GM18907 (cell line): Measurements from ENCODE around the gene TMEM176A.
A peak's percentile ranks its signal among the peaks of the same experiment; 100 is the strongest.
"Not testable (repeated sequence)": the region's sequence is repeated elsewhere in the genome, so short reads cannot be mapped to it uniquely, and the experiment has no call there.

Source experiments
- ATAC-seq: cut with Tn5 transposase; IDR thresholded peaks from one replicate; pipeline ENCODE4 v1.9.1; 2021; ENCODE audit warnings: mild to moderate bottlenecking, moderate library complexity; ENCODE audit not compliant: unreplicated experiment

Gene TMEM176A, protein sequence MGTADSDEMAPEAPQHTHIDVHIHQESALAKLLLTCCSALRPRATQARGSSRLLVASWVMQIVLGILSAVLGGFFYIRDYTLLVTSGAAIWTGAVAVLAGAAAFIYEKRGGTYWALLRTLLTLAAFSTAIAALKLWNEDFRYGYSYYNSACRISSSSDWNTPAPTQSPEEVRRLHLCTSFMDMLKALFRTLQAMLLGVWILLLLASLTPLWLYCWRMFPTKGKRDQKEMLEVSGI

GRCh38 chr7:150800581-150801241 lies at the start of gene TMEM176A:
TSS of gene TMEM176A (plus strand) at chr7:150800769. CDS start at chr7:150801551, 782 bp downstream.
- no peak for ATAC-seq

DNA sequence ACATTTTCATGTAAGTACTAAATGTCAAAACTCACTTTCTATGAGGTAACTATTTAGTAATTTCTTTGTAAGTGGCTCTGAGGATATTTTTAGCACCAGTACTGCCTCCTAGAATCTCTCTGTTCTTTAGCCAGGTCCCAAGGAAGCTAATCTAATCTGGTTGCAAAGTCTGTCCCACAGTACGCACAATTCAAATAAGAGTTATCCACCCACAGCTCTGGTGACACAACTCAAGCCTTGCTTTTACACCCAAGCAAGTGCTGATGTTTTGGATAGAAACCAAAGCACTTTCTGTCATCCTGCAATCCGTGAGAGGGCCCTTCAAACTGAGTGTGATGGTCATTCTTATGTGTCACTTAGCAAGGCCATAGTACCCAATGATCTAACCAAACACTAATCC lies 48.9 kb upstream of the TMEM176A start:
- no peak for ATAC-seq

GRCh38 chr7:150753239-150753638 lies 47.3 kb upstream of the TMEM176A start:
- no peak for ATAC-seq

- peak; percentile 48 for ATAC-seq
Measured at GRCh38 chr7:150753826-150754603, 46.6 kb upstream of the TMEM176A start.

- ATAC-seq: no peak
Measured at GRCh38 chr7:150754951-150755350, 45.6 kb upstream of the TMEM176A start.

GRCh38 chr7:150755473-150756099 lies 45.0 kb upstream of the TMEM176A start:
- no peak for ATAC-seq

DNA sequence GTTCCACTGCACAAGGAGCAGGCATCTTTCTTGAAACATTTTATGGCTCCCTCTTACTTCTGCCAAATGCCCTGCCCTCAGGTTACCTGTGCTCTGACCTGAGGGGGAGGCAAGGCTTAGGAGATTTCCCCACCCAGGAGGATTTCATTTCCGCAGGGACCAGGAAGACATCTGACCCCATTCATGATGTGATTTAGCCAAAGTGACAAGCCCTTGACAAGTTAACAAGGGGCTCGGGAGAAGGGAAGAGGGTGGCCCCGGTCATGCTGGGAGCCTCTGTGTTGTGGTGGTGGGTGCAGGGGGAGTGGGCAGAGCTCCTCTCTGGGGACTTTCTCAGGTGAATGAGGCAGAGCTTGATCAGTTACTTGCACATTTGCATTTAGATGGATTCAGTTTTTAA lies 44.4 kb upstream of the TMEM176A start:
- ATAC-seq: no peak

GRCh38 chr7:150756858-150757257 lies 43.7 kb upstream of the TMEM176A start:
- ATAC-seq: no peak

DNA sequence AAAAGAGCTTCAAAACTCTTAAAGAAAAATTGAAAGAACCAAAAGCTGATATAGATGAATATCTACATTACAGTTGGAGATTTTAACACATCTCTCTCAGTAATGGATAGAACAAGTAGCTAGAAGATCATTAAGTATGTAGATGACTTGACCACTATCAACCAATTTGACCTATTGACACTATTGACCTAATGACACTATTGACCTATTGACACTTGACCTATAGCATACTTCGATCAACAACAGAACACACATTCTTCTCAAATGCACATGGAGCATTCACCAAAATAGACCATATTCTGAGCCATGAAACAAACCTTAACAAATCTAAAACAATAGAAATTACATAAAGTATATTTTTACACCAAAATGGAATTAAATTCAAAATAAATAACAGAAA lies 41.1 kb upstream of the TMEM176A start:
- ATAC-seq: no peak

DNA sequence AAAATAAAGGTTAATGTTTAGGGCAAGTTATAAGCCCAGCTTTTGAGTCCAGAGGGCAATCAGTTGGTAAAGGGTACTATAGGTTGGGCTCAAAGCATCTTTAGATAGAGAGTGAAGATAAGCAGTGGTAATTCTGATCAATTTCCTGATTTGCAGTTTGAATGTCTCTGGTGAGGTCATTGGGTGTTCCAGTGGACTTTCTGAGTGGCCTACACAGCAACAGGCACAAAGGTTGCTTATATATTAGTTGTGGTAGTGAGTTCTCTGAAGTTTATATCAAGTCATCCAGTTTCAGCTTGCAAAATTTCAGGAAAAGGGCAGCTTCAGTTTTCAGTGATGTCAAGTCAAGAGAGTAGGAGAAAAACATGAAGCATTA lies 34.2 kb upstream of the TMEM176A start:
- no peak for ATAC-seq

DNA sequence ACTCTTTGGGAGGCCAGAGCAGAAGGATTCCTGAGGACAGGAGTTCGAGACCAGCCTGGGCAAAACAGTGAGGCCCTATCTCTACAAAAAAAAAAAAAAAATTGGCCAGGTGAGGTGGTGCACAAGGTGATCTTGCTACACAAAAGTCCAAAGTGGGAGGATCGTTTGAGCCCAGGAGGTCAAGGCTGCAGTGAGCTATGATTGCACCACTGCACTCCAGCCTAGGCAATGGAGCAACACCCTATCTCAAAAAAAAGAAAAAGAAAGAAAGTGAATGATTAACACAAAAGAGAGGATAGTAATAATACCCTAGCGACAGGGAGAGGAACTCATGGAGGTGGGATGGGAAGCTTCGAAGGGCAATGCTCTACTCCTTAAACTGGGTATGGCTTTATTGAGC lies 30.8 kb upstream of the TMEM176A start:
- ATAC-seq: no peak

DNA sequence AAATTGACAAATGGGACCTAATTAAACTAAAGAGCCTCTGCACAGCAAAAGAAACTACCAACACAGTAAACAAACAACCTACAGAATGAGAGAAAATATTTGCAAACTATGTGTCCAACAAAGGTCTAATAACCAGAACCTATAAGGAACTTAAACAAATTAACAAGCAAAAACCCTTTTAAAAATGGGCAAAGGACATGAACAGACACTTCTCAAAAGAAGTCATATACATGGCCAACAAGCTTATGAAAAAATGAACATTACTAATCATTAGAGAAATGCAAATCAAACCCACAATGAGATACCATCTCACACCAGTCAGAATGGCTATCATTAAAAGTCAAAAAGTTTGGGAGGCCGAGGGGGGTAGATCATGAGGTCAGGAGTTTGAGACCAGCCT lies 26.4 kb upstream of the TMEM176A start:
- ATAC-seq: not testable (repeated sequence)

- ATAC-seq: no peak
Measured at GRCh38 chr7:150778014-150778737, 22.4 kb upstream of the TMEM176A start.

DNA sequence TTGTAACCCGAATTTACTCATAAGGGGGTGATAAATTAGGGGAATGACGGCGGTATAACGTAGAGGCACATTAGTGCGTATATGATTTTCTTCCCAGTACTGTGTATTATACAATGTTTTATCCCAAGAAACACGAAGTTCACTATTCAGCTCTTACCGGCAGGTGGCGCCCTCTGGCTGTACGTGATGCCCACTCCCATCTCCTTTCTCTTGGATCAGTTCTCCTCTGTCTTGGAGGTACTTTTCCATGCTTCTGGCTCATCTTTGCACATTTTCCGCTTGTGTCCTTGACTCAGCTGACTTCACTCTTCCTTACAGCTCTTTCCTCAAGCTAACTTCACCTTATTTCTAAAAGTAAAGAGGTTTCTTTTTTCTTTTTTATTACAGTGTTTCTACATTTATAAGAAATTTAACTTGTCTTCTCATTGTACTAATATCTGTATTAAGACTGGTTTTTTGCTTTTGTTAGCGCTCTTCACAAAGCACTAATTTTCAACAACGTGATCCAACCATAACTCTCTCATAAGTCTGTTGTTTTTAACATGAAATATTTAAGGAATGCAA lies 21.7 kb upstream of the TMEM176A start:
- ATAC-seq: no peak

DNA sequence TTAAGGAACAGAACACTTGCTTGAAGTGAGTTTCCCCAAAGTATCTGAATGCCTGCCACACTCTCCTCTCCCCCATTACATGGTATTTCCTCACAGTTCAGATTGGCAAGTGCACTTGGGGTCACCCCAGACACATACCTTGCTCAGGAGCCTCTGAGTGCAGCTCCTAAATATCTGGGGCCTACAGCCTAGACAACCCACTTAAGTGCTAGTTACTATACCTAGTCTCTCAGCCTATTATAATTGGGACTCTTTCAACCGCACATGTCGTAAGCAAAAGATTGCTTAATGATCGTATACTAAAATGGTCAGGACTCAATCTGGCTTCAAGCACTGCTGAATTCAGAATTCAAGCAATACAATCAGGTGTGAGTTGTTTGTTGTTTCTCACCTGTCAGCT lies 20.3 kb upstream of the TMEM176A start:
- no peak for ATAC-seq

- ATAC-seq: no peak
Measured at GRCh38 chr7:150781103-150781502, 19.5 kb upstream of the TMEM176A start.

- ATAC-seq: no peak
Measured at GRCh38 chr7:150781961-150782360, 18.6 kb upstream of the TMEM176A start.

GRCh38 chr7:150784120-150784736 lies 16.3 kb upstream of the TMEM176A start:
- ATAC-seq: no peak

GRCh38 chr7:150784954-150785353 lies 15.6 kb upstream of the TMEM176A start:
- no peak for ATAC-seq
